Stromal cell of bone marrow (primary cell): Measurements from ENCODE around the gene GNMT.

Experiments
- DNase-seq: peaks from one replicate; pipeline ENCODE4 v3.0.0-alpha.2; 2012; ENCODE audit warnings: low read depth

The GNMT gene

DNA sequence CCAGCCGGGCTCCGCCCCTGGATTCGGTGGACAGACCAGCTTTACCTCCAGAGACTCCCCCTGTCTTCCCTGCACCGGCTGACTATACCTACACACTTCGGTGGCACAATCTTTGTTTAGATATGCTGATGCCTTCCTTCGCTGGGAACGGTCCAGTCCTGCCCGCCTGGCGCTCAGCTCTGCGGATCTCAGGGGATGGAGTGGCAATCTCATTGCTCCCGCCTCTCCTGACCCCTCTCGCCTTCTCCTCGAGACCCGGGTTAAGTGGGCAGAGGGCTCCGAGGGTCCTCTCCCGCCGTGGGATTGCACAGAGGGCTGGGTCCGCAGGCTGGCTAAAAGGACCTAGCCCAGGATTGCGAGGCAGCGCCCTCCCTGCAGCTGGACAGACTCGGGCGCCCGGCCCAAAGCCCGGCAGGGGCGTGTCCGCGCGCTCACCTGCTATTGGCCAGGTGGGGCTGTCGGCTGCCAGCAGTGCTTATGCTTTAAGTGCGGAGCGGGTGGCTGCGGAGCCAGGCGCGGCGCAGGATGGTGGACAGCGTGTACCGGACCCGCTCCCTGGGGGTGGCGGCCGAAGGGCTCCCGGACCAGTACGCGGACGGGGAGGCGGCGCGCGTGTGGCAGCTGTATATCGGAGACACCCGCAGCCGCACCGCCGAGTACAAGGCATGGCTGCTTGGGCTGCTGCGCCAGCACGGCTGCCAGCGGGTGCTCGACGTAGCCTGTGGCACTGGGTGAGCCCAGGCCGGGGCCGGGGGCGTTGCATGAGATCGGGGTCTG is at the start of gene GNMT:
GNMT (plus strand) TSS at position 512 of the 777 bp plus-strand sequence; CDS start at position 526, 14 bp downstream.
- no peak for DNase-seq

DNA sequence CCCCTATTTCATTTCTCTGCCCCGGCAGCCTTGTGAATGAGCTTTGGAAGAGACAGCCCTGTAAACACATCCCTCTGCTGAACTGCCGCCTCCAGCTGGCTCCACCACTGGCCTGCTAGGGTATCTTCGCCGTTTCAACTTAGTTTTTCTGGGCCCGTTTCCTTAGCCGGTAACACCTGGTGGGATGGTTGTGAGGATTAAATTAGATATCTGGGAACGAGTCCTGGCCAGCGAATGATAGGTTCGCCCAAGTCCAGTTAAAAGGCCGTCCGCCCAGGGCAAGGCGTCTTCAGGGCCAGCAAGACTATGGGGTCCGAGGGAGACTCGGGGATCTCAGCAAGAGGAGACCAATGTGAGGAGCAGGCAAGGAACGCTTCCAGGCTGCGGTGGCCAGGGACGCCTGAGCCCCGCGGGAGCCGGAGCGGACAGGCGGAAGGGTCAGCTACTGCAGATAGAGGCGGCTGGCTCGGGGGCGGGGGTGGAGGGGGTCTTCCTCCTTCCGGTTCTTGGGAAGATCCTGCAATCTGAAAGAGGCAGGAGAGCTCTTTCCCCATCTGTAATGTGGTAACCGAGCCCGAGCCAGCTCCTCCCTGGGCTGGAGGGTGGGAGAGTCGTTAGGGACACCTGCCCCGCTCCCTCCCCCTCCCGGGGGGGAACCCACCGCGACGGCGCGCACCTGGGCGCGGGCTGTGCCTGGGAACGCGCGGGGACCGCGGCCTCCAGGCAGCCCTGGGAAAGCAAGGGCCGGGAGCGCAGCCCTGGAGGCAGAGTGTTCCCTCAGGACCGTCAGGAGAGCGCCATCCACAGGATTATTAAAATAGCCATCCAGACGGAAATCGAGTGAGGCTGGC is 49.2 kb upstream of the GNMT start:
- no peak for DNase-seq

- no peak for DNase-seq
Measured at GRCh38 chr6:42914546-42914945, 46.0 kb upstream of the GNMT start.

DNA sequence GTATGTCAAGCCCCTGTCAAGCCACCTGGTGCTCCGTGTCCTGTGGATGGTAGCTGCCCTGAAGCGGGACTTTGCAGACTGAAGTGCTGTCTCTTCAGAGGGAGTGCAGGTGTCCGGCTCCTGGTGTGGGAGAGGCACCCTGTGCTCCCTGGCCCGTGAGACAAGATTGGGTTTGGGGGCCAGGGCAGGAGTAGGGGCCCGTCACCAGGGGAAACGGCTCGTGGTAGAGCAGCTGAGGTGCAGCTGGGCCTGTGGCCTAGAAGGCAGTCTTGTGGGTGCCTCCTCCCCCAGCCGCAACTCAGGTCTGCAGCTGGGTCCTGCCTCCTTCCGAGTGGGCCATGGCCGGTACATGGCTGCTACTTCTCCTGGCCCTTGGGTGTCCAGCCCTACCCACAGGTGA is 44.8 kb upstream of the GNMT start, which contains the start of gene PTCRA:
PTCRA (plus strand) TSS at position 322 of the 400 bp plus-strand sequence; CDS start at position 339, 17 bp downstream.
- DNase-seq: no peak

DNA sequence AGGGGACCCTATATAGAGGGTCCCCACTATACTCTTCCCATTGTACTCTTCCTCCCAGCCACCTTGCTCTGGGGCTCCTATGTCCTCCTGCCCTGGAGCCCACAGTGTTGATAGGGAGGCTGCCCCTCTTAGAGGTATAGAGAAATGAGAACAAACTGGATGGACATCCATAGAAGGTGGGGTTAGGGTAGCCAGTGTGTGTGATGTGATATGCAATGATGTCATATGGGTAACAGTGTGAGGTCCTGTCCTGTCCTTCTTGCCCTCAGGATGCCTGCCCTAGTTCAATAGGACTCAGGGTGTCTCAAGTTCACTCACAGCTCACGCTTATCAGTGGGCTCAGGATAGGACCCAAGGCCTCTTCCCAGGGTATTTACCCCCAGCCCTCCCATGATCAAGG is 44.3 kb upstream of the GNMT start:
- DNase-seq: no peak

GRCh38 chr6:42921801-42922200 is 38.8 kb upstream of the GNMT start:
- no peak for DNase-seq

DNA sequence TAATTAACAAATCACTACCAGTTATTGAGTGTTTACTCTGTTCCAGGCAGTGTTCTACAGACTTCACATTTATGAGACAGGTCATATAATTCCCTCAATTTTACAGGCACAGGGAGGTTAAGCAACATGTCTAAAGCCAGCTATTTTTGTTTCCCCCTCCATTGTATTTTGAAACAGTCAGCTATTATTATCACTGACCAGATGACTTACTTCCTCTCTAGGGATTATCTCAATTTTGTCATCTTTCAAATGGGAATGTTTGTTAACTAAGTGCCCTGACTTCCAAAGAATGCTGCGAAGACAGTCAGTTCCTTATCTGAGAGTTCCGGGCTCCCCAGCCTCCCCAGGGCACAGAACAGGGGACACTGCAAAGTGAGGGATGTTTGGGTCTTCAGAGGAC is 36.9 kb upstream of the GNMT start:
- no peak for DNase-seq

DNA sequence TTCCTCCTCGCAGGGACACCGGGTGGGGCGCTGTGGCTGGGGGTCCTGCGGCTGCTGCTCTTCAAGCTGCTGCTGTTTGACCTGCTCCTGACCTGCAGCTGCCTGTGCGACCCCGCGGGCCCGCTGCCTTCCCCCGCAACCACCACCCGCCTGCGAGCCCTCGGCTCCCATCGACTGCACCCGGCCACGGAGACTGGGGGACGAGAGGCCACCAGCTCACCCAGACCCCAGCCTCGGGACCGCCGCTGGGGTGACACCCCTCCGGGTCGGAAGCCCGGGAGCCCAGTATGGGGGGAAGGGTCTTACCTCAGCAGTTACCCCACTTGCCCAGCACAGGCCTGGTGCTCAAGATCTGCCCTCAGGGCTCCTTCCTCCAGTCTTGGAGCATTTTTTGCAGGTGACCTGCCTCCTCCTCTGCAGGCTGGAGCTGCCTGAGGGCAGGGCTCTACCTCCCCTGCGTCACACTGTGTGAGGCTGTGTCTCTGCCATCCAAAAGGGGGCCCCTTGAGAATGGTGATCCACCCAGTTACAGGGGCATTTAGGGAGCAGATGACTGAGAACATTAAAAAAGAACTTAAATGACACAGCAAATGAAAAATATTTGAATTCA is 35.2 kb upstream of the GNMT start:
- DNase-seq: no peak

- peak; percentile 93 for DNase-seq
Measured at GRCh38 chr6:42928986-42929820, 31.4 kb upstream of the GNMT start, which contains the start of gene CNPY3. Gene CNPY3 (plus strand): TSS chr6:42929480. CDS start chr6:42929571, 91 bp downstream.

GRCh38 chr6:42929821-42930360 is 30.7 kb upstream of the GNMT start:
- DNase-seq: peak; percentile 64

- DNase-seq: no peak
Measured at GRCh38 chr6:42932412-42932811, 28.1 kb upstream of the GNMT start.

GRCh38 chr6:42933205-42933604 is 27.3 kb upstream of the GNMT start:
- no peak for DNase-seq

DNA sequence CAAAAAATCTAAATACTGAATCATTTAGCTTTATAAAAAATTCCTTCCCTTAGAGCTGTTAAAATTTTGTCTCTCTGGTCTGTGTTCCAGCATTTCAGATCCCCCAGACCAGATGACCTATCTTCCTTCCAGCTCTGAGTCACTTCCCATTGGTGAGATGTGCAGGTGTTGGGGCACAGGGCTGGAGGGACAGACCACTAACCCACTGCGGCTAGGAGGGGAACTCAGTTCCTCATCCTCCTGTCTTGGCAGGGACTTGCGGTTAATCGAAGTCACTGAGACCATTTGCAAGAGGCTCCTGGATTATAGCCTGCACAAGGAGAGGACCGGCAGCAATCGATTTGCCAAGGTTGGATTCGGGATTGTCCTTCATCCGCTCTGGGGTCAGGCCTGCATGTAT is 25.2 kb upstream of the GNMT start:
- DNase-seq: no peak

DNA sequence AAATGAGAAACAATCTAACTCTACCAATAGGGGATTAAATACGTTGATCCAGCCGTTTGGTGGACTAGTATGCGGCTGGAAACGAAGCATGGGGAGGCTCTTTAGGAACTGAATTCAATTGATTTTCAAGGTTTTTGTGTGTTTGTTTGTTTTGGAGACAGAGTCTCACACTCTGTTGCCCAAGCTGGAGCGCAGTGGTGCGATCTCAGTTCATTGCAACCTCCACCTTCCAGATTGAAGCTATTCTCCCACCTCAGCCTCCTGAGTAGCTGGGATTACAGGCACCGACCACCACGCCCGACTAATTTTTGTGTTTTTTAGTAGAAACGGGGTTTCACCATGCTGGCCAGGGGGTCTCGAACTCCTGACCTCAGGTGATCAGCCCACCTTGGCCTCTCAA is 24.2 kb upstream of the GNMT start:
- DNase-seq: no peak

DNA sequence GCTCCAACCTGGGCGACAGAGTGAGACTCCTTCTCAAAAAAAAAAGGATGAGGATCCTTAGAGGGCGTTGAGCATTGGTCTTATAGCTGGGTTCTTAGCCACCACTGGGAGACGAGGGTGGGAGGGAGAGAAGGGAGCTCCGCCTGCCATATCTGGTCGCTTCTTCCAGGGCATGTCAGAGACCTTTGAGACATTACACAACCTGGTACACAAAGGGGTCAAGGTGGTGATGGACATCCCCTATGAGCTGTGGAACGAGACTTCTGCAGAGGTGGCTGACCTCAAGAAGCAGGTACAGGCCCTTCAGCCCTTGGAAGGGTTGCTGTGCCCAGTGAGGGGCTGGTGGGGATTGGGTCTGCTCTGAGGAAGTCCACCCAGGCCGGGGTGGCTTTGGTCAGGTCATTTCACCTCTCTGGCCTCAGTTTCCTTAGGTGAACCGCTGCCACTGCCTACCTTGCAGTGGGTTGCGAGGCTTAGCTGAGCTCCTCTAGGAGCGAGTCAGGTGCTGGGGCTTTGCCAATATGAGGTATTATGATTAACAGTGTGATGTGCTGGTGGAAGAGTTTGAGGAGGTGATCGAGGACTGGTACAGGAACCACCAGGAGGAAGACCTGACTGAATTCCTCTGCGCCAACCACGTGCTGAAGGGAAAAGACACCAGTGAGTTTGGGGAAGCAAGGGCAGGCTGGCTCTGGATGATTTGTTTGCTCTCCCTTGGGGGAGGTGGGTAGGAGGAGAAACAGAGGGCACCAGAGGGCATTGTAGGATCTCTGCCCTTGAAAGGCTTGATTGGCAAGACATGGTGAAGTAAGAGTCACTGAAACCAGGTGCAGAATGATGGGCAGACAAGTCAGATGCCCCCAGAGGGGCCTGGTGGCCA is 22.8 kb upstream of the GNMT start:
- no peak for DNase-seq

DNA sequence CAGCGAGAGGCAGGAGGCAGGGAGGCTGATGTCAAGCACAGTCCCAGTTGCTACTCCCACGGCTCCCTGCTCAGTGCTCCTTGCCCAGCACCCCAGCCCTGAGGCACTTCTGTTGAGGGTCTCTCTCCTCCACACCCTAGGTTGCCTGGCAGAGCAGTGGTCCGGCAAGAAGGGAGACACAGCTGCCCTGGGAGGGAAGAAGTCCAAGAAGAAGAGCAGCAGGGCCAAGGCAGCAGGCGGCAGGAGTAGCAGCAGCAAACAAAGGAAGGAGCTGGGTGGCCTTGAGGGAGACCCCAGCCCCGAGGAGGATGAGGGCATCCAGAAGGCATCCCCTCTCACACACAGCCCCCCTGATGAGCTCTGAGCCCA is 22.1 kb upstream of the GNMT start:
- DNase-seq: no peak

DNA sequence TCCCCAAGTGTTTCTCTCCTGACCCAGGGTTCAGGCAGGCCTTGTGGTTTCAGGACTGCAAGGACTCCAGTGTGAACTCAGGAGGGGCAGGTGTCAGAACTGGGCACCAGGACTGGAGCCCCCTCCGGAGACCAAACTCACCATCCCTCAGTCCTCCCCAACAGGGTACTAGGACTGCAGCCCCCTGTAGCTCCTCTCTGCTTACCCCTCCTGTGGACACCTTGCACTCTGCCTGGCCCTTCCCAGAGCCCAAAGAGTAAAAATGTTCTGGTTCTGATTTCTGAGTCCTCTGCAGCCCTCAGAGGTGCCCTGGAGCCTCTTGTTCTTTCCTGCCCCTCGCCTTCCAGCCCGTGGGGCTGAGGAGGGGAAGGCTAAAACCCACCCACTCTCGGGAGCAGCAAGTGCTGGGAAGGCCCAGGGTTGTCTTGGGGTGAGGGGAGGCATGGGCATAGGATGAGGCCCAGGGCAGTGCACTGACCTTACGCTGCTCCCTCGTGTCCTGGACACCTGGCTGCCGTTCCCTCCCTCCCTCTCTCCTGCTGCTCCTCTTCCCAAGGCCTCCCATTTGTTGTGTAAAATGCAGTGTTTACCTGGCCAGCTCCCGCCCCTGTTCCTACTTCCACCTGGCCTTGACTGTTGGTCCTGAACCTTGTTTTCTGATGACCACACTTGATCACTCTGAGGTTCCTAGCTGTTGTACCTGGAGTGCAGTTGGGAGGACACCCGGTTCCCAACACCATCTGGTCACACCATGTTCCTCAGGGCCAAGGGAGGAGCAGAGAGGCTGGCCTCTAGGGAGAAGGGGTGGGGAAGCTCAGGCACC is 21.4 kb upstream of the GNMT start:
- DNase-seq: no peak

DNA sequence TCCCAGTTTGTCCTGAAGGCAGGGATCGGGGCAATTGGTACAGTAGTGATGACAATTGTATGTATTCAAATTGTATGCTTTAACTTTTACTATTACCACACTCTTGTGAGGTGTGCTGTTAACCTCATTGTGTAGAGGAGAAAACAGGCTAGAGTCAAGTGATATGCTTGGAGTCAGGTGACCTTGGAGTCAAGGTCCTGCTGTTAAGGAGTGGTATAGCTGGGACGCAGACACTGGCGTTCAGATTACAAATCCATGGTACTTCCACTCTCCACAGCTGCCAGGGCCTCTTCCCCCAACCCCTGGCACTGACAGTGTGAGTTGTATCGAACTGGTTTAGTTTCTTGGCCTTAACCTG is 20.8 kb upstream of the GNMT start:
- no peak for DNase-seq

DNA sequence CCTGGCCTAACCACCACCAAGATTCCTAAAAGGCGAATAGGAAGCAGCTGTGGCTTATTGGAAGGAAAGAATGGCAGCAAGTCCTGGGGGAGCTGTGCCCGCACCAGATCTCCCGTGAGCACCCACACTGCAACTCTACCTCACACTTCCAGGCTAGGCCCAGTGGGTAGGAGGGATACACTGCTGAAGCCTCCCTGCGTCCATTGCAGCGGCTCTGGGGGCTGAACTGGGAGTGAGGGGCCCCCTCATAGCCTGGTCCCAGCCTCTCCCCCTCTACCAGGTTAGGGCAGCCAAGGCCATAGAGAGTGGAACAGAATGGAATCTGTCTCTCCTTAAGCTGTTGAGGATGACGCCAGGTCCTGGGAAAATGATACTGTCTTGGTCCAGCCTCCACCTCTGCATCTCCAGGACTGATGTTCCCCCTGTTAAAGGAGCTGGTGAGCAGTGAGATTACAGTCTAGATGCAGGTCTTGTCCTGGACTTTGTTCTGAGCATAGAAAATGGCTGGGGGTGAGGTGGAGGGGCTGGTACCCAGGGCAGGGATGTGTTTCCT is 20.0 kb upstream of the GNMT start:
- DNase-seq: no peak
